Esophagus (tissue), 2 donors: Measurements from ENCODE around the gene TUBGCP3. TPM values are rescaled to one million over a fixed set of nuclear protein-coding genes. Genes with fewer than 3 reads are reported as not detected.
"Not testable (repeated sequence)": the region's sequence is repeated elsewhere in the genome, so short reads cannot be mapped to it uniquely, and the experiment has no call there.

Experiments used
- H3K27ac ChIP-seq, 2 donors: one replicate each; pipeline ENCODE4 v1.5.1; 2013; ENCODE audit warnings: low read depth in 2 of 2, mild to moderate bottlenecking in 2 of 2, inconsistent platforms in 1 of 2, low read length in 1 of 2, moderate library complexity in 1 of 2
- H3K27me3 ChIP-seq, 2 donors: one replicate each; pipeline ENCODE4 v1.6.1; 2013; ENCODE audit warnings: low read length in 2 of 2, control low read depth in 1 of 2, mild to moderate bottlenecking in 1 of 2; ENCODE audit not compliant: insufficient read depth in 2 of 2, control insufficient read depth in 1 of 2
- H3K36me3 ChIP-seq, 2 donors: one replicate each; pipeline ENCODE4 v1.6.1; 2013; ENCODE audit warnings: low read length in 1 of 2; ENCODE audit not compliant: control insufficient read depth in 2 of 2, insufficient read depth in 2 of 2
- H3K4me1 ChIP-seq, 2 donors: one replicate each; pipeline ENCODE4 v1.6.1; 2013; ENCODE audit warnings: low read length in 1 of 2; ENCODE audit not compliant: control insufficient read depth in 2 of 2, insufficient read depth in 2 of 2
- H3K4me3 ChIP-seq, 2 donors: one replicate each; pipeline ENCODE4 v1.5.1; 2013; ENCODE audit warnings: low read length in 2 of 2, mild to moderate bottlenecking in 2 of 2, low read depth in 1 of 2, moderate library complexity in 1 of 2
- H3K9me3 ChIP-seq, 2 donors: one replicate each; pipeline ENCODE4 v1.6.1; 2013; ENCODE audit warnings: mild to moderate bottlenecking in 2 of 2, low read depth in 1 of 2, low read length in 1 of 2, moderate library complexity in 1 of 2; ENCODE audit not compliant: control insufficient read depth in 2 of 2, insufficient read depth in 1 of 2
- WGBS, 2 donors: extraction: QIAGEN DNeasy Blood & Tissue Kit; methylation state at CpG; one replicate each; pipeline ENCODE4 v1.1.7; 2013; 5-methylcytosine and 5-hydroxymethylcytosine counted together
- polyA plus RNA-seq, 2 donors: library from polyadenylated mRNA; stranded (reverse); fragments of 200-250 nt; gene quantifications; one replicate each; pipeline ENCODE4 v1.2.3, GENCODE V29; 2013
- donor health status: healthy with polysubstance abuse.
- donor health status: Bipolar disorder and iron deficiency.

Gene TUBGCP3
- 10 to 100 TPM in 1 of 2 donors, 1 to 10 TPM in 1; 6.4 to 11.3 TPM for polyA plus RNA-seq

GRCh38 chr13:112587764-112588489, at the start of gene TUBGCP3:
TUBGCP3 (minus strand) TSS chr13:112588153; CDS start chr13:112587980, 173 bp downstream.
- peaks cover 0 to 2% of the 10 kb centered on the region in 2 donors for H3K36me3 ChIP-seq
- 0 to 1% methylated on average over 73 to 77 of the region's 77 CpGs for WGBS, 2 donors
- H3K9me3 ChIP-seq = no peaks in the 10 kb centered on the region
- peak within 1 kb of the TSS; percentile 79 to 99 for H3K4me3 ChIP-seq
- peak within 1 kb of the TSS; percentile 96 to 98 for H3K27ac ChIP-seq
- H3K4me1 ChIP-seq = peaks cover 0 to 2% of the 10 kb centered on the region in 2 donors
- no peaks in the 10 kb centered on the region for H3K27me3 ChIP-seq

- H3K36me3 ChIP-seq = no peaks in the 10 kb centered on the region
- H3K27ac ChIP-seq = no peak overlapping the region
- H3K9me3 ChIP-seq = no peaks in the 10 kb centered on the region
- H3K4me1 ChIP-seq = no peaks in the 10 kb centered on the region
- WGBS, 2 donors = 82 to 83% methylated on average over 27 of the region's 27 CpGs
- H3K4me3 ChIP-seq = no peak overlapping the region
- H3K27me3 ChIP-seq = peaks cover 0 to 7% of the 10 kb centered on the region in 2 donors
These were observed 49.3 kb upstream of the TUBGCP3 start for GRCh38 chr13:112637017-112637801.

- WGBS, 2 donors = 88 to 89% methylated on average over 19 of the region's 19 CpGs
- no peak overlapping the region for H3K27ac ChIP-seq
- H3K9me3 ChIP-seq = no peaks in the 10 kb centered on the region
- H3K36me3 ChIP-seq = no peaks in the 10 kb centered on the region
- H3K4me1 ChIP-seq = no peaks in the 10 kb centered on the region
- no peak overlapping the region for H3K4me3 ChIP-seq
- peaks cover 0 to 7% of the 10 kb centered on the region in 2 donors for H3K27me3 ChIP-seq
These were observed 48.5 kb upstream of the TUBGCP3 start for GRCh38 chr13:112636401-112636975.

GRCh38 chr13:112635323-112635722, 47.4 kb upstream of the TUBGCP3 start:
- 44 to 46% methylated on average over 6 of the region's 6 CpGs for WGBS, 2 donors
- Histone ChIP-seq H3K4me3 (no peak overlapping the region), H3K9me3 (no peaks in the 10 kb centered on the region), H3K4me1 (no peaks in the 10 kb centered on the region), H3K27me3 (peaks cover 0 to 7% of the 10 kb centered on the region in 2 donors), H3K36me3 (no peaks in the 10 kb centered on the region), H3K27ac (no peak overlapping the region)

GRCh38 chr13:112634102-112634501, 46.1 kb upstream of the TUBGCP3 start:
- Histone ChIP-seq H3K36me3 (no peaks in the 10 kb centered on the region), H3K4me3 (no peak overlapping the region), H3K4me1 (no peaks in the 10 kb centered on the region), H3K27me3 (peaks cover 0 to 7% of the 10 kb centered on the region in 2 donors), H3K27ac (no peak overlapping the region), H3K9me3 (no peaks in the 10 kb centered on the region)
- 80 to 87% methylated on average over 11 of the region's 11 CpGs for WGBS, 2 donors

- not testable (repeated sequence) for H3K4me3 ChIP-seq, H3K4me1 ChIP-seq, H3K27ac ChIP-seq, H3K36me3 ChIP-seq, H3K27me3 ChIP-seq, H3K9me3 ChIP-seq
- 92% methylated on average over 10 of the region's 10 CpGs for WGBS, 2 donors
These were observed 42.3 kb upstream of the TUBGCP3 start for GRCh38 chr13:112630226-112630625.

- no peaks in the 10 kb centered on the region for H3K4me1 ChIP-seq
- WGBS, 2 donors = 78 to 81% methylated on average over 8 of the region's 8 CpGs
- H3K27ac ChIP-seq = no peak overlapping the region
- no peak overlapping the region for H3K4me3 ChIP-seq
- H3K9me3 ChIP-seq = no peaks in the 10 kb centered on the region
- H3K27me3 ChIP-seq = no peaks in the 10 kb centered on the region
- H3K36me3 ChIP-seq = no peaks in the 10 kb centered on the region
These were observed 41.2 kb upstream of the TUBGCP3 start for GRCh38 chr13:112629161-112629560.

GRCh38 chr13:112627613-112628012, 39.7 kb upstream of the TUBGCP3 start:
- not testable (repeated sequence) for H3K36me3 ChIP-seq, H3K27ac ChIP-seq, H3K4me1 ChIP-seq, H3K4me3 ChIP-seq, H3K9me3 ChIP-seq, H3K27me3 ChIP-seq
- 80 to 94% methylated on average over 1 of the region's 1 CpG for WGBS, 2 donors

- no peaks in the 10 kb centered on the region for H3K36me3 ChIP-seq
- WGBS, 2 donors = 91 to 93% methylated on average over 11 of the region's 11 CpGs
- no peak overlapping the region for H3K4me3 ChIP-seq
- H3K27ac ChIP-seq = no peak overlapping the region
- no peaks in the 10 kb centered on the region for H3K9me3 ChIP-seq
- no peaks in the 10 kb centered on the region for H3K4me1 ChIP-seq
- H3K27me3 ChIP-seq = no peaks in the 10 kb centered on the region
These were observed 39.2 kb upstream of the TUBGCP3 start for GRCh38 chr13:112627161-112627560.
